Cardiac fibroblast (primary cell): ENCODE data around the gene ELF4.

Source experiments
- DNase-seq, 2 donors: peaks; one replicate each; pipeline versions ENCODE4 v3.0.0 to v3.0.0-alpha.2; 2010; ENCODE audit warnings: low read depth in 2 of 2
- H3K4me3 ChIP-seq, 2 donors: replicated peaks in 1 of 2; 1 replicate in 1 of 2; 2 replicates in 1 of 2; pipeline ENCODE4 v1.5.1; 2011; ENCODE audit warnings: low read depth in 2 of 2, low read length in 2 of 2, mild to moderate bottlenecking in 2 of 2, moderate library complexity in 1 of 2
- TF ChIP-seq, protein P1 (sequence below): IDR thresholded peaks from one replicate; pipeline ENCODE4 v1.5.1; 2011; ENCODE audit warnings: low read depth, mild to moderate bottlenecking, low read length, inconsistent platforms

The ELF4 gene

DNA sequence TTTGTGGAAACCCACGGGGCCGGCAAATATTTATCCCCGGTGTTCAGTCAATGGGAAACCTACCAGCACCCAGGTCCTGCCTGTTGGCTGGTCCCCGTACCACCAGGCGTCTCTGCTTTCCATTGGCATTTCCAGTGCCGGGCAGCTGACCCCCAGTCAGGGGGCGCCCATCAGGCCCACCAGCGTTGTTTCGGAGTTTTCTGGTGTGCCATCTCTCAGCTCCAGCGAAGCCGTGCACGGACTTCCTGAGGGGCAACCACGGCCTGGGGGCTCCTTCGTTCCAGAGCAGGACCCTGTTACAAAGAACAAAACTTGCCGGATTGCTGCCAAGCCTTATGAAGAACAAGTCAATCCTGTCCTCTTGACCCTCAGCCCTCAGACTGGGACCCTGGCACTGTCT, 95.1 kb downstream of the ELF4 start:
- TF ChIP-seq, protein P1, sequence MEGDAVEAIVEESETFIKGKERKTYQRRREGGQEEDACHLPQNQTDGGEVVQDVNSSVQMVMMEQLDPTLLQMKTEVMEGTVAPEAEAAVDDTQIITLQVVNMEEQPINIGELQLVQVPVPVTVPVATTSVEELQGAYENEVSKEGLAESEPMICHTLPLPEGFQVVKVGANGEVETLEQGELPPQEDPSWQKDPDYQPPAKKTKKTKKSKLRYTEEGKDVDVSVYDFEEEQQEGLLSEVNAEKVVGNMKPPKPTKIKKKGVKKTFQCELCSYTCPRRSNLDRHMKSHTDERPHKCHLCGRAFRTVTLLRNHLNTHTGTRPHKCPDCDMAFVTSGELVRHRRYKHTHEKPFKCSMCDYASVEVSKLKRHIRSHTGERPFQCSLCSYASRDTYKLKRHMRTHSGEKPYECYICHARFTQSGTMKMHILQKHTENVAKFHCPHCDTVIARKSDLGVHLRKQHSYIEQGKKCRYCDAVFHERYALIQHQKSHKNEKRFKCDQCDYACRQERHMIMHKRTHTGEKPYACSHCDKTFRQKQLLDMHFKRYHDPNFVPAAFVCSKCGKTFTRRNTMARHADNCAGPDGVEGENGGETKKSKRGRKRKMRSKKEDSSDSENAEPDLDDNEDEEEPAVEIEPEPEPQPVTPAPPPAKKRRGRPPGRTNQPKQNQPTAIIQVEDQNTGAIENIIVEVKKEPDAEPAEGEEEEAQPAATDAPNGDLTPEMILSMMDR, result no peak

More for the DNA sequence above, 95.1 kb downstream of the ELF4 start:
- no peak overlapping the region for H3K4me3 ChIP-seq
- DNase-seq, result no peak
